Measurements from ENCODE around the gene SREBF2.

SREBF2 gene

GRCh38 chr22:41905411-41906202 is 72.7 kb downstream of the SREBF2 start:
- TF ChIP-seq CTCF (IDR thresholded peaks at IDR 0.05; ENCODE audit: extremely low read depth, missing control alignments) = no peak
- DNase-seq (ENCODE audit: low spot score) = no peak

DNA sequence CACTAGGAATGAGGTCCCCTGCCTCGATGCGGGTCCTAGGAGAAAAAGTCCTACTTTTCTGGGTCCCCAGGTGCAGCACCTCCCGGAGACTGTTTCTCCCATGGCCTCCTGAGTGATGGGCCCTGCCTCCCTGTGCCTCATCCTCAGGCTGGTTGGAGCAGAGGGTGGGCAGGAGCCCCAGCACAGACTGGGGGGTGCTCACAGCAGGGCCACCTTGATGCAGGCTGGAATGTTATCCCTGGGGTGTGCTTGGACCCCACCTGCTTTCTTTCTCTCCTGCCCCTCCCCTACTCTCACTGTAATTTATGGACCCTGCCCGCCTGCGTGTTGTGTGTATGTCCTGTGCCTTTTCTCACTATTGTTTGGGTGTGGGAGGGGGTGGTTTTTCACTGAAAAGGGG is 73.9 kb downstream of the SREBF2 start:
- DNase-seq (ENCODE audit: low spot score) = no peak
- no peak for TF ChIP-seq CTCF (IDR thresholded peaks at IDR 0.05; ENCODE audit: extremely low read depth, missing control alignments)

GRCh38 chr22:41907436-41908401 is 74.8 kb downstream of the SREBF2 start:
- no peak for TF ChIP-seq CTCF (IDR thresholded peaks at IDR 0.05; ENCODE audit: extremely low read depth, missing control alignments)
- no peak for DNase-seq (ENCODE audit: low spot score)

DNA sequence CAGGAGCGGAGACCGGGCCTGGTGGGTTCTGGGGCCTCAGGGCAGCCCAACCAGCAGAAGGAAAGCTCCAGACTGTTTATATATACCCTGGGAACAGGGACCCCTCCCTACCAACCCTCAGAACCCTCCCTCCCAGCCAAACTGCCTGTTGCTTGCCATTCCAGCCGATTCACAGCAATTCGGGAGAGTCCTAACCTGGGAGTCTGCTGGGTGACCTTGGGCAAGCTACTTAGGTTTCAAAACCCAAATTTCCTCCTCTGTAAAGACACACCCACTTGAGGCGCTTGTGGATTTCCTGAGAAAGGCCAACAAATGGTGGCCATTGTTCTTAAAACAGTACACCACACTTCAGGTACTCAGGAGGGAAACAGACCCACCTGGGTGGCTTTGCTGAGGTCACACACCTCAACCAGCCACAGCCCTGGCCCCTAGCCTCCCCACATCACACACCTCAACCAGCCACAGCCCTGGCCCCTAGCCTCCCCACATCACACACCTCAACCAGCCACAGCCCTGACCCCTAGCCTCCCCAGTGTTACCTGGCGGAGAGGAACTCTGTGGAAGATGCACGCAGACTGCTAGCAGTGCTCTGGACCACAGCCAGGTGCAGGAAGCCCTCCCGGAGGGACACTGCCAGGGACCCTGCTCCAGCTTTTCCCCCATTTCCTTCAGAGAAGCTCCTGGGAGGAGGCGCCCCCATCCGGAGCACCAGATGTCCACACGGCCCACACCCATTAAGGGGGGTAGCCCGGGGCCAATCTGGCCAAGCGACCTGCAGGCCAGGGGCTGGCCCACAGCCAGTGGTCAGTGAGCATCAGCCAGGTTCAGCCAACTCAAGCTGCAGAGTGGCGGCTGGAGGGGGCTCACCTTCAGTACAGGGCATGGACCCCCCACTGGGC is 75.8 kb downstream of the SREBF2 start:
- TF ChIP-seq CTCF (IDR thresholded peaks at IDR 0.05; ENCODE audit: extremely low read depth, missing control alignments) = no peak
- no peak for DNase-seq (ENCODE audit: low spot score)

- no peak for TF ChIP-seq CTCF (IDR thresholded peaks at IDR 0.05; ENCODE audit: extremely low read depth, missing control alignments)
- no peak for DNase-seq (ENCODE audit: low spot score)
Measured at GRCh38 chr22:41909310-41910049, 76.6 kb downstream of the SREBF2 start.

GRCh38 chr22:41910050-41911000 is 77.4 kb downstream of the SREBF2 start:
- peak; percentile 72 for DNase-seq (ENCODE audit: low spot score)

More at GRCh38 chr22:41910050-41911000, 77.4 kb downstream of the SREBF2 start:
- no peak for TF ChIP-seq CTCF (IDR thresholded peaks at IDR 0.05; ENCODE audit: extremely low read depth, missing control alignments)
